Motor neuron (in vitro differentiated cells): Measurements from ENCODE around the gene AK3. TPM values are rescaled to one million over a fixed set of nuclear protein-coding genes. Genes with fewer than 3 reads are reported as not detected.

Experiments
- ATAC-seq, 8 experiments: fragments of 200-7000 bp; cut with Tn5 transposase; replicated peaks in 6 of 8; 2 replicates each; pipeline ENCODE4 v1.8.0; 2021; ENCODE audit warnings: mild to moderate bottlenecking in 8 of 8, moderate library complexity in 8 of 8
- H3K27ac ChIP-seq, 2 donors: fragments of 250-450 bp; sonication (Bioruptor Pico); 2 replicates each; pipeline ENCODE4 v1.9.0; 2021; ENCODE audit warnings: antibody characterized with exemption in 2 of 2, mild to moderate bottlenecking in 2 of 2, moderate library complexity in 1 of 2
- H3K4me1 ChIP-seq, 2 donors: fragments of 250-450 bp; sonication (Bioruptor Pico); replicated peaks in 1 of 2; 2 replicates each; pipeline ENCODE4 v1.6.1; 2021; ENCODE audit warnings: antibody characterized with exemption in 2 of 2, mild to moderate bottlenecking in 2 of 2, moderate library complexity in 1 of 2
- H3K4me3 ChIP-seq, 5 donors: fragments of 250-450 bp; sonication (Bioruptor Pico); 2 replicates each; pipeline ENCODE4 v1.9.0; 2021; ENCODE audit warnings: antibody characterized with exemption in 5 of 5, mild to moderate bottlenecking in 5 of 5, moderate library complexity in 4 of 5
- WGBS, 10 experiments: fragments of 450-650 bp; shearing (Covaris generic); methylation state at CpG; one replicate each; pipeline ENCODE4 v1.0.0; 2022; 5-methylcytosine and 5-hydroxymethylcytosine counted together
- in situ Hi-C, 9 experiments: fragments of 400-800 bp; cut with MboI; loops; one replicate each; pipeline ENCODE4 v1.15.0; 2021; ENCODE audit warnings: low sequenced_read_pairs in 9 of 9, low pct_unique_long_range_greater_than_20kb in 2 of 9; ENCODE audit not compliant: unreplicated experiment in 9 of 9
- total RNA-seq, 8 experiments: library from RNA; unstranded; fragments of 300-600 nt; gene quantifications; 2 replicates each; pipeline versions ENCODE4 v1.2.3 to v1.2.4, GENCODE V29; 2022

AK3 gene
- total RNA-seq, 8 experiments from 2014 or later, result 29.0 to 99.5 (median 42.3) TPM

DNA sequence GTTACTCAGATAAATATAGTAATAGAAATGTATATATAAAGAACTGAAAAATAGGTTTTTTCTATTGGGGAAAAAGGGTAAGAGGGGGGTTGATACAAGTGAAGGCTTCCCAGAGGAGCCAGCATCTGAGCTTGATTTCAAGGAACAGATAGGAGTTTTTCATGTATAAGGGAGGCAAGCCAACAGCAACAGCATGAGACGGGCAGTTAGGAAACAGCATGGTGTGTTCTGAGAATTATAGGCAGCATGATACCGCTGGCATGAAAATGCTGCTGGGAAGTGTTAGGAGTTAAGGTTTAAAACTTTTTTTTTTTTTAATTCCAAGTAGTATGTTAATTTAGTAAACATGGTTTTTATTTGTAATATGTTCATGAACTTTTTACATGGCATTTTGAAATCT, 52.0 kb downstream of the AK3 start:
- 25 to 100% (median 65%) methylated on average over 1 to 2 of the region's 2 CpGs; no CpG with 5 or more reads in 2 of the 10 experiments for WGBS, 10 experiments
- in situ Hi-C loops, result no loop called here
- Histone ChIP-seq H3K4me3 (no peak overlapping the region), H3K4me1 (no peaks in the 10 kb centered on the region), H3K27ac (no peak overlapping the region)
- ATAC-seq, result peak in 2 of 8 experiments; percentile 35 to 78

GRCh38 chr9:4686584-4686983, 54.4 kb downstream of the AK3 start:
- Histone ChIP-seq H3K4me1 (no peaks in the 10 kb centered on the region), H3K4me3 (no peak overlapping the region), H3K27ac (no peak overlapping the region)
- 0 to 100% (median 83%) methylated on average over 1 of the region's 1 CpG; no CpG with 5 or more reads in 2 of the 10 experiments for WGBS, 10 experiments
- no peak for ATAC-seq
- in situ Hi-C loops, result no loop called here

GRCh38 chr9:4686112-4686511, 54.9 kb downstream of the AK3 start:
- in situ Hi-C loops, result no loop called here
- no peak for ATAC-seq
- no peak overlapping the region for H3K27ac ChIP-seq
- no peak overlapping the region for H3K4me3 ChIP-seq
- H3K4me1 ChIP-seq, result peaks cover 3 to 4% of the 10 kb centered on the region in 2 donors
- WGBS, 10 experiments, result 57 to 100% (median 83%) methylated on average over 1 to 4 of the region's 4 CpGs; no CpG with 5 or more reads in 1 of the 10 experiments

GRCh38 chr9:4684820-4685219, 56.2 kb downstream of the AK3 start:
- Histone ChIP-seq H3K27ac (no peak overlapping the region), H3K4me3 (no peak overlapping the region), H3K4me1 (peaks cover 8% of the 10 kb centered on the region in 2 donors)
- ATAC-seq, result no peak
- WGBS, 10 experiments, result 60 to 100% (median 89%) methylated on average over 1 to 4 of the region's 4 CpGs
- in situ Hi-C loops, result no loop called here

DNA sequence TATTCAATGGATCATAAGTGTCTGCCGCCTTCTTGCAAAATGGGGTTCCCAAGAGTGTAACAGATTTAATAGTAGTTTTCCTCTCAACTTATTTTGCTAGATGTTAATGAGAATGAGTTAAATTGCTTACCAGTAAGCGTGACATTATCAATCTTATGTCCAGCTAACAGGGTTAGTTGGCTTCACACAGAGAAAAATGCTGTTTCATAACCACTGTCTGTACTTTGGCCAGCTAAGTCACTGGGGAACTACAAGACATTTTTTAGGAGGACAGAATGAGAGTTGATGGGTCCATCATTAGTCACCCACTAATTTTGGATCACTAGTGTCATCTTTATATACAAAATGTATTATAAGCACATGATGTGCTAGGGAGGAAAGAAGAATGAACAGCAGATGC, 60.3 kb downstream of the AK3 start:
- Histone ChIP-seq H3K4me1 (peaks cover 17 to 19% of the 10 kb centered on the region in 2 donors), H3K4me3 (peak overlapping the region; percentile 69 to 91 (median 72)), H3K27ac (no peak overlapping the region)
- in situ Hi-C loops, result no loop called here
- ATAC-seq, result no peak
- 0 to 100% (median 50%) methylated on average over 1 to 2 of the region's 2 CpGs; no CpG with 5 or more reads in 1 of the 10 experiments for WGBS, 10 experiments

DNA sequence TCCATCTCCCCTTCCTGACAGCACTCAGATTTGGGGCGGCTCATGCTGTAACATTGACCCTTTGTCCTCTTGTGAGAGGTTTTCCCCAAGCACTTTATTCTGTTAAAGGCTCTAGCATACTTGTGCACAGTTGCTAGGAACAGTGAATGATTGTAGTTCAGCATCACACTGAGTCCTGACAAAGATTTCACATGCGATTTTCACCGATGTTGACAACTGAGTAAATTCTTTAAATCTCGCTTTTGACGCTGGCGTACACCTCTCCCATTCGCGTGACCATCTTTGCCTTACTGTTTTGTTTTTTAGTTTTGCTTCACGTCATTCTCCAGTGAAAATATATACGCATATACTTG, 60.9 kb downstream of the AK3 start:
- WGBS, 10 experiments, result 0 to 13% (median 1%) methylated on average over 1 to 10 of the region's 10 CpGs
- ATAC-seq, result peak in 2 of 8 experiments; percentile 0 to 3
- Histone ChIP-seq H3K4me1 (peaks cover 17 to 19% of the 10 kb centered on the region in 2 donors), H3K27ac (peak overlapping the region; percentile 86 to 95), H3K4me3 (peak overlapping the region; percentile 69 to 91 (median 72))
- in situ Hi-C loops, result no loop called here

DNA sequence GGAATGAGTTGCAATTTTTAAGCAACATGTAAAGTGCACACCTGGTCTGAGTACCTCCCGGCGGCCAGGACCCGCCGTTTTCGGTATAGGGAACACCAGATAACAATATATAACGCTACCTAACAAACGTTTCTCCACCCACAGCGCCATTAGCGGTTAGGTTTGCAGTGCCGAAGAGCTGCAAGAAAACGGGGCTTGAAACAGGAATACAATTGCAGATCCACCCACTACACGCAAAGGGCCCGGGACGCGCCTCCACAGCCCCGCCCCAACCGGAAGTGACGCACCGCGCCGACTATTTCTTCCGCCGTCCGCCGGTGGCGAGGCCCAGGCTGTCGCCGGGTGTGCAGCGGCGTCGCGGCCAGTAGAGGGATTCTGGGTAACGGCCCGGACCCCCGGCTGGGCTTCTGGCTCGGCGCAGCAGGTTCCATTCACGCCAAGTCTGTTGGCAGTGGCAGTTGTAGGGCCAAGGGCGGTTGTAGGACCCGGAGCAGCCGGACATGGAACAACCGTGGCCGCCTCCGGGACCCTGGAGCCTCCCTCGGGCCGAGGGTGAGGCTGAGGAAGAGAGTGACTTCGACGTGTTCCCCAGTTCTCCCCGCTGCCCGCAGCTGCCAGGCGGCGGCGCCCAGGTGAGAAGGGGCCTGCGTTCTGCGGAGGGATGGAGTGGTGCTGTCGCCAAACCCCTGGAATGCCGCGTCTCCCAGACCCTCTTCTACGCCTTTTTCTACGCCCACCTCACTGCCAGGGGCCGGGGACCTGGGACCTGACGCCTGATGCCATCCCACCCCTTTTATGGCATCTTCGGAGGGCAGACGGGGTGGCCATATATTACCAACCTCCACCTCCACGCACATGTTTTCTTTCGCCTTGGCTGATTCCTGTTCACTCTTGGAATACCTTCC, 61.5 kb downstream of the AK3 start, which contains the start of gene CDC37L1:
TSS of gene CDC37L1 (plus strand) at position 302 of the 905 bp plus-strand sequence. CDS start at position 501, 199 bp downstream.
- H3K4me3 ChIP-seq, result peak within 1 kb of the TSS; percentile 69 to 91 (median 72)
- 0 to 2% (median 0%) methylated on average over 1 to 22 of the region's 66 CpGs; no CpG with 5 or more reads in 3 of the 10 experiments for WGBS, 10 experiments
- peak within 1 kb of the TSS; percentile 86 to 95 for H3K27ac ChIP-seq
- peak; percentile 86 to 97 (median 94) for ATAC-seq
- in situ Hi-C loops, result no loop called here
- H3K4me1 ChIP-seq, result peaks cover 17 to 19% of the 10 kb centered on the region in 2 donors

GRCh38 chr9:4678679-4679267, 62.2 kb downstream of the AK3 start:
- peak overlapping the region; percentile 69 to 91 (median 72) for H3K4me3 ChIP-seq
- in situ Hi-C loops, result no loop called here
- ATAC-seq, result peak in 4 of 8 experiments; percentile 0 to 3 (median 2)
- H3K27ac ChIP-seq, result peak overlapping the region; percentile 82 to 95
- peaks cover 17 to 19% of the 10 kb centered on the region in 2 donors for H3K4me1 ChIP-seq
- WGBS, 10 experiments, result 0 to 10% (median 0%) methylated on average over 1 to 16 of the region's 16 CpGs; no CpG with 5 or more reads in 1 of the 10 experiments

GRCh38 chr9:4677392-4677791, 63.6 kb downstream of the AK3 start:
- no peak overlapping the region for H3K27ac ChIP-seq
- H3K4me1 ChIP-seq, result peaks cover 17 to 19% of the 10 kb centered on the region in 2 donors
- no peak overlapping the region for H3K4me3 ChIP-seq
- WGBS, 10 experiments, result 73 to 100% (median 96%) methylated on average over 1 to 3 of the region's 3 CpGs
- ATAC-seq, result no peak
- in situ Hi-C loops, result no loop called here

GRCh38 chr9:4674783-4675182, 66.2 kb downstream of the AK3 start:
- Histone ChIP-seq H3K4me1 (peaks cover 9 to 11% of the 10 kb centered on the region in 2 donors), H3K27ac (no peak overlapping the region), H3K4me3 (no peak overlapping the region)
- peak in 3 of 8 experiments; percentile 42 to 64 (median 52) for ATAC-seq
- in situ Hi-C loops, result loop anchor here in 1 of 9 experiments (25.0 kb wide), 1 partner anchor 287 kb away; no protein-coding TSS in a partner anchor

DNA sequence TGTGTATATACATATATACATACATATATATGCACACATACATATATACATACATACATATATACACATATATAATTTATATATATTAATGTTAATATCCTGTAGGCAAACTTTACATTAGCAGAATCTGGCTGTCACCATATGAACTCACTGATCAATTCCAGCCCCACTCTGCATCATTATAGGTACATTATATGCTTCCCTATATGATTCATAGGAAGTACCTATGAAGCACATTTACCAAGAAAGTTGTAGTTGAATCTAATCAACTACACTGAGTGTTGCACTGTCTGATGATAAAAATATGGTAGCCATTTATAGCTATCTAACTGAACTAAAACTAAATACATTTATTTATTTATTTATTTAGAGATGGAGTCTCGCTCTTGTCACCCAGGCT, 69.3 kb downstream of the AK3 start:
- Histone ChIP-seq H3K4me3 (no peak overlapping the region), H3K27ac (no peak overlapping the region), H3K4me1 (peaks cover 0 to 2% of the 10 kb centered on the region in 2 donors)
- ATAC-seq, result no peak
- 60 to 100% (median 83%) methylated on average over 1 of the region's 1 CpG; no CpG with 5 or more reads in 6 of the 10 experiments for WGBS, 10 experiments
- in situ Hi-C loops, result loop anchor here in 1 of 9 experiments (25.0 kb wide), 1 partner anchor 284 kb away; no protein-coding TSS in a partner anchor

GRCh38 chr9:4670591-4670990, 70.4 kb downstream of the AK3 start:
- WGBS, 10 experiments, result 33 to 100% (median 66%) methylated on average over 1 to 3 of the region's 3 CpGs; no CpG with 5 or more reads in 2 of the 10 experiments
- ATAC-seq, result no peak
- Histone ChIP-seq H3K4me1 (peaks cover 3 to 12% of the 10 kb centered on the region in 2 donors), H3K4me3 (no peak overlapping the region), H3K27ac (no peak overlapping the region)
- in situ Hi-C loops, result loop anchor here in 1 of 9 experiments (25.0 kb wide), 1 partner anchor 283 kb away; no protein-coding TSS in a partner anchor

GRCh38 chr9:4669890-4670289, 71.1 kb downstream of the AK3 start:
- no peak for ATAC-seq
- in situ Hi-C loops, result loop anchor here in 1 of 9 experiments (25.0 kb wide), 1 partner anchor 283 kb away; no protein-coding TSS in a partner anchor
- Histone ChIP-seq H3K4me3 (no peak overlapping the region), H3K4me1 (peaks cover 10 to 19% of the 10 kb centered on the region in 2 donors), H3K27ac (no peak overlapping the region)
